GM10248 (cell line): ENCODE data around the gene ADAT1.

ENCODE experiments used
- CTCF ChIA-PET: fragments of 300-600 bp; sonication (Branson Sonifier 250); formaldehyde crosslinking; extraction: SDS; loops from one replicate; lab custom pipeline; 2021; ENCODE audit warnings: antibody characterized with exemption; lab: Yijun Ruan, JAX
- POLR2A ChIA-PET: fragments of 350-650 bp; sonication (Branson Sonifier 250); formaldehyde crosslinking; extraction: SDS; loops from one replicate; lab custom pipeline; 2020; ENCODE audit warnings: antibody characterized with exemption; lab: Yijun Ruan, JAX
- DNase-seq: peaks from one replicate; pipeline ENCODE4 v3.0.0; 2012; ENCODE audit errors: extremely low spot score
- CTCF ChIP-seq: IDR thresholded peaks from 2 replicates; pipeline ENCODE4 v1.5.1; 2012; ENCODE audit warnings: mild to moderate bottlenecking, low read depth; ENCODE audit errors: extremely low read depth, missing control alignments, control extremely low read depth

The ADAT1 gene

GRCh38 chr16:75588716-75589115, 34.4 kb downstream of the ADAT1 start:
- POLR2A ChIA-PET = no interaction called here
- CTCF ChIA-PET = interaction anchor here (1.1 to 4.1 kb wide), 4 partner anchors 9 to 34 kb away, joined by 3 to 16 read pairs (median 5); partner anchors contain the start of gene ADAT1

GRCh38 chr16:75584108-75584507, 39.0 kb downstream of the ADAT1 start:
- ChIA-PET POLR2A (interaction anchor here (0.5 to 0.7 kb wide), 3 partner anchors 77 to 1620 kb away, joined by 3 to 6 read pairs (median 5); no protein-coding TSS in a partner anchor), CTCF (interaction anchor here (1.1 to 1.7 kb wide), 5 partner anchors 10 to 36 kb away, joined by 3 to 4 read pairs (median 3); no protein-coding TSS in a partner anchor)
- no peak for DNase-seq
- TF ChIP-seq CTCF = no peak

More at GRCh38 chr16:75588716-75589115, 34.4 kb downstream of the ADAT1 start:
- no peak for TF ChIP-seq CTCF
- DNase-seq = no peak

GRCh38 chr16:75579281-75579834, 43.7 kb downstream of the ADAT1 start:
- TF ChIP-seq CTCF = no peak
- ChIA-PET CTCF (interaction anchor here (1.2 to 2.0 kb wide), 6 partner anchors 9 to 68 kb away, joined by 3 to 7 read pairs (median 4); partner anchors contain the start of genes KARS1 and TERF2IP), POLR2A (no interaction called here)
- no peak for DNase-seq

- TF ChIP-seq CTCF = no peak
- CTCF ChIA-PET = interaction anchor here (1.2 to 2.0 kb wide), 6 partner anchors 10 to 69 kb away, joined by 3 to 7 read pairs (median 4); partner anchors contain the start of genes KARS1 and TERF2IP
Observed at GRCh38 chr16:75578725-75579124, 44.4 kb downstream of the ADAT1 start.

GRCh38 chr16:75578212-75578611, 44.9 kb downstream of the ADAT1 start:
- ChIA-PET CTCF (interaction anchor here (1.3 to 2.0 kb wide), 4 partner anchors 11 to 61 kb away, joined by 3 to 7 read pairs (median 4); no protein-coding TSS in a partner anchor), POLR2A (no interaction called here)
- no peak for TF ChIP-seq CTCF
- DNase-seq = no peak

More at GRCh38 chr16:75578725-75579124, 44.4 kb downstream of the ADAT1 start:
- POLR2A ChIA-PET = no interaction called here
- no peak for DNase-seq

- peak; percentile 51 for DNase-seq
- no peak for TF ChIP-seq CTCF
- ChIA-PET POLR2A (no interaction called here), CTCF (interaction anchor here (0.9 to 4.1 kb wide), 6 partner anchors 10 to 103 kb away, joined by 3 to 20 read pairs (median 4); partner anchors contain the start of gene GABARAPL2)
Observed at GRCh38 chr16:75576384-75576811, 46.7 kb downstream of the ADAT1 start.
